IPS-11a (cell line): ENCODE results near the gene SLC22A5.
A peak's percentile ranks its signal among the peaks of the same experiment; 100 is the strongest.

Experiments used
- H3K4me3 ChIP-seq: one replicate; pipeline ENCODE4 v1.5.1; 2013; ENCODE audit warnings: low read depth, low read length, control low read depth

SLC22A5 gene

GRCh38 chr5:132369474-132370180, at the start of gene SLC22A5:
TSS of gene SLC22A5 (plus strand) at chr5:132369710. CDS start at chr5:132369973, 263 bp downstream.
- peak within 1 kb of the TSS; percentile 60 for H3K4me3 ChIP-seq

GRCh38 chr5:132319975-132320374, 49.5 kb upstream of the SLC22A5 start:
- H3K4me3 ChIP-seq, result no peak overlapping the region

- no peak overlapping the region for H3K4me3 ChIP-seq
Measured at GRCh38 chr5:132321109-132321721, 48.3 kb upstream of the SLC22A5 start.

GRCh38 chr5:132322266-132322665, 47.2 kb upstream of the SLC22A5 start:
- H3K4me3 ChIP-seq, result no peak overlapping the region

GRCh38 chr5:132323202-132323601, 46.3 kb upstream of the SLC22A5 start:
- no peak overlapping the region for H3K4me3 ChIP-seq

GRCh38 chr5:132325691-132326090, 43.8 kb upstream of the SLC22A5 start:
- H3K4me3 ChIP-seq, result no peak overlapping the region

GRCh38 chr5:132327252-132327955, 42.1 kb upstream of the SLC22A5 start:
- H3K4me3 ChIP-seq, result no peak overlapping the region

- no peak overlapping the region for H3K4me3 ChIP-seq
Measured at GRCh38 chr5:132334812-132335211, 34.7 kb upstream of the SLC22A5 start.

- H3K4me3 ChIP-seq, result no peak overlapping the region
Measured at GRCh38 chr5:132335402-132335801, 34.1 kb upstream of the SLC22A5 start.

GRCh38 chr5:132339502-132339901, 30.0 kb upstream of the SLC22A5 start:
- no peak overlapping the region for H3K4me3 ChIP-seq

- H3K4me3 ChIP-seq, result no peak overlapping the region
Measured at GRCh38 chr5:132342291-132343180, 27.0 kb upstream of the SLC22A5 start.

- no peak overlapping the region for H3K4me3 ChIP-seq
Measured at GRCh38 chr5:132344775-132345514, 24.6 kb upstream of the SLC22A5 start.

GRCh38 chr5:132353486-132353995, 16.0 kb upstream of the SLC22A5 start:
- no peak overlapping the region for H3K4me3 ChIP-seq

GRCh38 chr5:132354381-132355139, 14.9 kb upstream of the SLC22A5 start:
- H3K4me3 ChIP-seq, result no peak overlapping the region

- no peak overlapping the region for H3K4me3 ChIP-seq
Measured at GRCh38 chr5:132355140-132355765, 14.3 kb upstream of the SLC22A5 start.

GRCh38 chr5:132358775-132359174, 10.7 kb upstream of the SLC22A5 start:
- H3K4me3 ChIP-seq, result no peak overlapping the region

- H3K4me3 ChIP-seq, result no peak overlapping the region
Measured at GRCh38 chr5:132362086-132362485, 7.4 kb upstream of the SLC22A5 start.

GRCh38 chr5:132363431-132364112, 5.9 kb upstream of the SLC22A5 start:
- H3K4me3 ChIP-seq, result no peak overlapping the region
